ENCODE results near the gene ZNF598.

GRCh38 chr16:2046893-2047329 is 37.3 kb upstream of the ZNF598 start:
- TF ChIP-seq CTCF (IDR thresholded peaks at IDR 0.05), result no peak
- peak; percentile 61 for TF ChIP-seq POLR2A (IDR thresholded peaks at IDR 0.05)
- peak in 2 of 3 donors; percentile 63 to 73 for TF ChIP-seq POLR2AphosphoS5 (IDR thresholded peaks at IDR 0.05)
- no peak for TF ChIP-seq EP300 (IDR thresholded peaks at IDR 0.05; ENCODE audit: low read depth)
